PFSK-1 (cell line): ENCODE data around the gene SLCO2A1.

ENCODE experiments used
- POLR2AphosphoS5 ChIP-seq: IDR thresholded peaks from 2 replicates; pipeline ENCODE4 v1.6.1; 2012; ENCODE audit warnings: low read depth, mild to moderate bottlenecking, control low read depth, low read length, moderate library complexity
- TAF1 ChIP-seq: IDR thresholded peaks from 2 replicates; pipeline ENCODE4 v1.6.1; 2012; ENCODE audit warnings: low read length, control low read depth, borderline replicate concordance; ENCODE audit not compliant: insufficient read depth
- TF ChIP-seq, protein P1 (sequence below), 2 experiments: IDR thresholded peaks; 2 replicates each; pipeline versions ENCODE4 v1.6.1 to v1.8.0; 2011 to 2012; ENCODE audit warnings: low read depth in 2 of 2, low read length in 2 of 2, control low read depth in 1 of 2, inconsistent platforms in 1 of 2, mild to moderate bottlenecking in 1 of 2, moderate library complexity in 1 of 2; ENCODE audit not compliant: insufficient read depth in 1 of 2

DNA sequence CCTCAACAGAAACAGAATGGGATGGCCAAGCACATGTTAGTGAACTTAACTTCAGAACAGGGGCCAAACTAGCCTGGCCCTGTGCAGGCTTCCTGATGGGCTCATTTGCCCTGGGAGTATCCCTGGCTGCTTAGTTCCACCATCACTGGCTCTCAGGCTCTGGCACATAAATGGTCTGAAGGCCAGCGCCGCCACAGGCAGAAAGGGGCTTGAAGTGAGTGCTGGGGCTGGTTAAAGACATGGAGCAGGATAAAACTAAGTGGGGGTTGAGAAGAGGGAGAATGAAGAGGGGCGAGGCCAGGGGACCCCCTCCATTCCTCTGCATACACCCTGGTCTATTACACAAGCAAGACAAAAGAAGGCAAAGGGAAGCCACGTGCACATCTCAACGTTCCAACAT is 12.2 kb downstream of the SLCO2A1 start:
- TF ChIP-seq TAF1 (no peak), POLR2AphosphoS5 (no peak)
- TF ChIP-seq, protein P1, sequence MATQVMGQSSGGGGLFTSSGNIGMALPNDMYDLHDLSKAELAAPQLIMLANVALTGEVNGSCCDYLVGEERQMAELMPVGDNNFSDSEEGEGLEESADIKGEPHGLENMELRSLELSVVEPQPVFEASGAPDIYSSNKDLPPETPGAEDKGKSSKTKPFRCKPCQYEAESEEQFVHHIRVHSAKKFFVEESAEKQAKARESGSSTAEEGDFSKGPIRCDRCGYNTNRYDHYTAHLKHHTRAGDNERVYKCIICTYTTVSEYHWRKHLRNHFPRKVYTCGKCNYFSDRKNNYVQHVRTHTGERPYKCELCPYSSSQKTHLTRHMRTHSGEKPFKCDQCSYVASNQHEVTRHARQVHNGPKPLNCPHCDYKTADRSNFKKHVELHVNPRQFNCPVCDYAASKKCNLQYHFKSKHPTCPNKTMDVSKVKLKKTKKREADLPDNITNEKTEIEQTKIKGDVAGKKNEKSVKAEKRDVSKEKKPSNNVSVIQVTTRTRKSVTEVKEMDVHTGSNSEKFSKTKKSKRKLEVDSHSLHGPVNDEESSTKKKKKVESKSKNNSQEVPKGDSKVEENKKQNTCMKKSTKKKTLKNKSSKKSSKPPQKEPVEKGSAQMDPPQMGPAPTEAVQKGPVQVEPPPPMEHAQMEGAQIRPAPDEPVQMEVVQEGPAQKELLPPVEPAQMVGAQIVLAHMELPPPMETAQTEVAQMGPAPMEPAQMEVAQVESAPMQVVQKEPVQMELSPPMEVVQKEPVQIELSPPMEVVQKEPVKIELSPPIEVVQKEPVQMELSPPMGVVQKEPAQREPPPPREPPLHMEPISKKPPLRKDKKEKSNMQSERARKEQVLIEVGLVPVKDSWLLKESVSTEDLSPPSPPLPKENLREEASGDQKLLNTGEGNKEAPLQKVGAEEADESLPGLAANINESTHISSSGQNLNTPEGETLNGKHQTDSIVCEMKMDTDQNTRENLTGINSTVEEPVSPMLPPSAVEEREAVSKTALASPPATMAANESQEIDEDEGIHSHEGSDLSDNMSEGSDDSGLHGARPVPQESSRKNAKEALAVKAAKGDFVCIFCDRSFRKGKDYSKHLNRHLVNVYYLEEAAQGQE (IDR thresholded peaks at IDR 0.05; ENCODE audit: insufficient read depth in 1 of 2, low read depth in 2 of 2, low read length in 2 of 2), result no peak
